HG03521 (cell line): ENCODE measurements around the gene MSMB.

Experiments used
- ATAC-seq: cut with Tn5 transposase; IDR thresholded peaks from one replicate; pipeline ENCODE4 v1.9.1; 2021; ENCODE audit warnings: mild to moderate bottlenecking, moderate library complexity; ENCODE audit not compliant: unreplicated experiment

The MSMB gene

GRCh38 chr10:46035923-46036849 is 9.9 kb downstream of the MSMB start:
- no peak for ATAC-seq

- ATAC-seq = no peak
These were observed 12.5 kb downstream of the MSMB start for GRCh38 chr10:46033602-46034011.

DNA sequence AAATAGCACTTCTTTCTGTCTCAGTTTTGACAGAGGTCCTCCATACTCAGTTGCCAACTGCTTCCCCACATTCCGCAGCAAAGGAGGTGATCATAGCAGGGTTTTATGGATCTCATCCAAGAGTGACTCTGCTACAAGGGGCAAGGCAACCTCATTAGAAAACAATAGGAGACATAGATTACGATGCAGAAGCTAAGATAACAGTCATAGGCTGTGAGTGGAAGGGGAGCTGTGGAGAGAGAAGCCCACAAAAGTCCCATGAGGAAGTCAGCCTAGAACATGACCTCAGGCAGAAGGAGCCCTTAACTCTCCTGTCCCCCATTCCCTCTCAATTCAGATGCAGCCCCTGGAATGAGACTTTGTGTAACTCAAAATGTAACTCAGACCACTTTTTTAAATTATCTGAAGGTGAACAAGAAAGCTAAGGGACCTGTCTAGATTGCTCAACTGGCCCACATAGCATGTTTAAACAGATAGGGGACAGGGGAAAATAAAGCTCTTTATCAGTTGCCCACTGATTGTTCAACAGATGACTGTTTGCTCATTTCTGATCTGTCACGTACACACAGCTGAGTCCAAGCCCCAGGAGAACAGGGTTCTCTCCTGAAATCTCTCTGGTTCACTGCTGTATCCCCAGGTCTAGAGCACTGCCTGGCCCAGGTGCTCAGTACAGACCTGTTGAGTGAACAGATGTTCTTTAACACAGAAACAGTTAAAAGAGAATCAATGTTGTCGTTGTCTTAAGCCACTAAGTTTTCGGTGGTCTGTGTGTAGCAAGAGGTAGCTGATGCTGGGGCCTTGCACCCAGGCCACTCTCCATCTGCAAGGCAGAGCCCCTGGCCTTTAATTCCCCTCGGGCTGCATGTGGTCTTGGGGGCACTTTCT is 14.2 kb downstream of the MSMB start:
- no peak for ATAC-seq

GRCh38 chr10:46030091-46030937 is 15.8 kb downstream of the MSMB start, which contains the start of gene NCOA4:
TSS of gene NCOA4 (minus strand) at chr10:46030623. CDS start at chr10:46016680, 13,943 bp downstream.
- peak; percentile 95 for ATAC-seq

DNA sequence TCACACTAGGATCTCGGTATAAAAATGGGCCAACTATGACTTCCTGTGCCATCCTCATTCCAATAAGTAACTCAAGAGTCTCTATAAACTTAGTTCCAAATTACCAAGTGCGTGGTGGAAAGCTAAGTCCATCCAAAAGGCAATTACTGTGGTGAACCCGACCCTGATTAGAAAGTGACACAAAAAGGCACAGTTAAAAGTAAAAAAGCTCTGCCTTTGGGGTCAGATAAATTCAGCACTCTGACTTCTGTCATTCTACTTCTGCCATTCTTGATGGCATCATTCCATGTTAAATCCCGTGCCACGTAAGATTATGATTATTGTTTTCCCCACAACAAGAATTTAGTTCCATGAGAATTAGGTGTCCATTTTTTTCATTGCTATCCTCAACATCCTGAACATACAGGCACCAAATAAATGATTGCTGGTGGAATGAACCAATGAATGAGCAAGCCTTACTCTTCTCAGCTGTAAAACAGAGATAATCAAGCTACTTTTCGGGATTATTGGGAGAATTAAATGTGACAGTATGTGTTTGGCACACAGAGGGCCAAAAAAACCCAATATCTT is 16.5 kb downstream of the MSMB start:
- ATAC-seq = no peak

- ATAC-seq = peak; percentile 32
These were observed 17.2 kb downstream of the MSMB start for GRCh38 chr10:46028584-46029460.

GRCh38 chr10:46026106-46026505 is 20.0 kb downstream of the MSMB start:
- no peak for ATAC-seq

GRCh38 chr10:46025406-46025805 is 20.7 kb downstream of the MSMB start:
- ATAC-seq = no peak

GRCh38 chr10:46024948-46025347 is 21.1 kb downstream of the MSMB start:
- ATAC-seq = no peak

- ATAC-seq = peak; percentile 97
These were observed 22.9 kb downstream of the MSMB start for GRCh38 chr10:46022978-46023702.

GRCh38 chr10:46020344-46020657 is 25.8 kb downstream of the MSMB start:
- ATAC-seq = no peak

DNA sequence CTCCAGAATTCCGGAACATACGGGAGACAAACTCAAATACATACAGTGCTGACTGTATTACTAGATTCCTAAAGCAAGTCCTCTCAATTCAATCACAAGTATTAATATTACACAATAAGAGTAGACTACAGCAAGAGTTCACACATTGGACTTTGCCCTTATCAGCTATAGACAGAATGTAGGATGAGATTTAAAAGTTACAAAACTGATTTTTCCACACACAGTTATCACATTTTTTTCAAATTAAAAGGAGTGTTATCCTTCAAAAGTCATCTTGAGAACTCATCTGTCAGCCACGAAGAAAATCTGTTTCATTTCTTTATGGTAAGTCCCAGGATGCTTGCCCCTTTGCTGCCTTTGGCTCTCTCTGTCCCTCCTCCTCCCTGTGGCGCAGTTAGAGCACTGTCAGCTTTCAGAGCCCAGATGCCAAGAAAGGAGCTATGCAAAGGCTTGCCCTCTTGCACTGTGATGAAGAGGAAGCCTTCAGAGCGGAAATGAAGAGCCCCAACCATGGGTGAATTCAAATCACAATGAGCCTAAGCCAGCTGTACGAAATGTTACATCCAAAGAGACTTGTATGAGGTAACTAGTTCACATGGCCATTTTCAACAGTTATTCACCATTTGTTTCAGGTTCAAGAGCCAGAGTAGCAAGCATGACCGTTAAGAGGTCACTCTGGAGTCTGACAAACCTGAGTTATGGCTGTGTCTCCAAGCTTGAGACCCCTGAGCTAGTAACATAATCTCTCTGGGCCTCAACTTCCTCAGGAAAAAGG is 26.3 kb downstream of the MSMB start:
- ATAC-seq = no peak

DNA sequence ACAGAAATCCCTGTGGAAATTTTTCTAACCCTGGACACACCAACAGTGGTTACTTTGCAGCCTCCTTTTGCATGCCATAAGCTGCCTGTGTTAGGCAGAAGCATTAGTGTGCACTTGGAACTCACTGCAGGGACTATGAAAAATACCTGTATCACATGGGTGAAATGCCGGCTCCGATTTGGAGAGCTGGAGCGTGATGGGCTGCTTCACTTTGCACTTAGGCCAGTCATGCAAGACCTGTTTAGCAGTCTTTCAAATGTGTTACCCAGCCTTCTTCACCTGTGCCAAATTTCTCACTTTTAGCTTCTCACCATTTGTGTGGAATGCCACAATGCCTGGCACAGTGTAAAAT is 26.9 kb downstream of the MSMB start:
- no peak for ATAC-seq

DNA sequence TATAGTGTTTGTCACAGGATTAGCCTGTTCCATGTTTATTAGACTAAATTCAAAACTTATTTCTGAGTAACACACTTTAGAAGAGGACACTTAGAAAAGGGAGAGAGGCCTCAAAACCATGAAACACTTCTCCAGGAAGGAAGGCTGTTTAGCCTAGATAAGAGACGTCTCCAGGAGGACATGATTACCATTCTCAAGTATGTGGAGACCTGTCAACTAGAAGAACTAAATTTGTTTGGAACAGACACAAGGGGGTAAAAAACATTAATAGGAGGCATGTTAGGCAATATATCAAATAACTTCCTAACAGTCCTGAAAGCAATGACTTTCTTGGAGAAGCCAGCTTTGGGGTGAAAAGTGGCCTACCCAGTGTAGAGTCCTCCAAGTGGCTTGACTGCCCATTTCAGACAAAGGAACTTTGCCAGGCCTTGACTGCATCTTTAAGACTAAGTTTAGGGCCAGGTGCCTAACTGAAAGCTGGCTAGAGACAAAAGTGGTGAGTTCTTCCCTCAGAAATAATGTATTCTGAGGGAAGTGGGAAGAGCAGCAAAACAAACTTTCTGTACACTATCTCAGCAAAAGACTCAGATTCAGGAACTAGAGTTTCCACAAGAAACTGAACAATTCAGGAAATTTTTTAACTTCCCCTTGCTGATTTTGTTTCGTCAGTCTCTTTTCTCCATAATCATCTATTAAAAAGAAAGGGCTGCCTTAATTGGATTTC is 27.5 kb downstream of the MSMB start:
- ATAC-seq = no peak

- no peak for ATAC-seq
These were observed 28.3 kb downstream of the MSMB start for GRCh38 chr10:46017733-46018132.

DNA sequence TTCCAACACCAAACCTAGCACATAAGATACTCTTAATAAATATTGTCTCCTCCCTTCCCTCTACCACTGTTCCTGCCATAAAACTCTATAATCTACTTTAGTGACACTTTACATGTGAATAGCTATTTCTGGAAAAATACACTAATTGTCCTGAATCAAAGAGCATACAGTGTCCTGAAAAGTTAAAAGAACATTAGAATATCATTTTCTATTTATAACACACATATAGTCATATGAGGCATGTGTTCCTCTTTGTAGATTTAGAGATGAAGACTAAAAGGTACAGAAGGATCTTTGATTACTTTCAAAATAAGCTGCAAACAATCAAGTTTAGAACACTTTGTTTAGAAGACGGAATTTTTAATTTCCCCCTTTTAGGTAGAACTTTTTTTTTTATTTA is 29.3 kb downstream of the MSMB start:
- no peak for ATAC-seq

- ATAC-seq = no peak
These were observed 29.9 kb downstream of the MSMB start for GRCh38 chr10:46016190-46016589.
